Stimulated activated CD4-positive, alpha-beta T cell treated with anti-CD3 and anti-CD28 coated beads, Interleukin-12 subunit alpha, Interleukin-12 subunit beta, amount 100 ng/mL, for 4 hours (primary cell): ENCODE data around the gene SRF.

Experiments
- DNase-seq: peaks from one replicate; pipeline ENCODE4 v3.0.0-alpha.2; 2020

SRF gene

DNA sequence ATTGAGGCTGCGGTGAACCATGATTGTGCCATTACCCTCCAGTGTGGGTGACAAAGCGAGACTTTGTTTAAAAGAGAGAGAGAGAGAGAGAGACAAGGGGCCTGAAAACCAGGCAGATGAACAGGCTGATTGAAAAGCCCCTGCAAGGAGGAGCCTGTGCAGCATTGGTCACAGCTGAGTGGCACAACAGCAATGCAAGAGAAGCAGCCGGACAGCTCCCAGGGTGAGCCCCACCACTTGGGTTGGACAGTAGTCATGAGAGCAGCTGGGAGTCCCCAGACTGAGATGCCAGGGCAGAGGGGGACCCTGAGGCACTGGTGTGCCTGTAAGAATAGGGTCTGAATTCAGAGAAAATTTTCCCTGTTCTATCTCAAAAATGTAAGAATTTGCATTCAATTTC is 48.0 kb downstream of the SRF start:
- no peak for DNase-seq

DNA sequence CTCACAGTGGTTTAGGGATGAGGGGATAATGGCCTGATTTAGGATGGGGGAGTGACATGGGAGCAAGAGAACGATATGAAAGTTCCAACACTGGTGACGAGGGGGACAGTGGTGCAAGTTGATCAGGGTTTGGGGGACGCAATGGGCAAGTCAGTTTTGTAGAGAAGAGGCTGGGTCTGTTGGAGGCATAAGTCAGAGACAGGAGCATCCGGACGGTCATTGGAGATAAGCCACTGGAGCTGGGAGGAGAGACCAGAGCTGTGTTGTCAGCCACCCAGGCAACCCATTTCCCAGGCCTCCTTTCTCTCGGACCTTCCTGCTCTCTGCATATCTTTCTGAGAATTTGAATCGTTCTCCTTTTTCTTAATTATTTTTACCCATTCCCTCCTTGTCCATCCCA is 48.7 kb downstream of the SRF start:
- DNase-seq: no peak

DNA sequence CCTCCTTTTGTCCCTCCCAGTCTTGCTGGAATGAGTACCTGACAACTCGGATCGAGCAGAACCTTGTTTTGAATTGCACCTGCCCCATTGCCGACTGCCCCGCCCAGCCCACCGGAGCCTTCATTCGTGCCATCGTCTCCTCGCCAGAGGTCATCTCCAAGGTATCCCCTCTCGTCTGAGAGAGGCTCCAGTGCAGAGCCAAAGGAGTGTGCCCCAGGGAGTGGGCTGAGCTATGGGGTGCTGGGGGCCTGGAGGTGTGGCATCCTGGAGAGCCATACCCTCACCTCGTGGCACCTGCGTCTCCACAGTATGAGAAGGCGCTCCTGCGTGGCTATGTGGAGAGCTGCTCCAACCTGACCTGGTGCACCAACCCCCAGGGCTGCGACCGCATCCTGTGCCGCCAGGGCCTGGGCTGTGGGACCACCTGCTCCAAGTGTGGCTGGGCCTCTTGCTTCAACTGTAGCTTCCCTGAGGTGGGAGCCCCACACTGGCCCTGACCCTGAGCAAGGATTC is 49.4 kb downstream of the SRF start:
- no peak for DNase-seq

DNA sequence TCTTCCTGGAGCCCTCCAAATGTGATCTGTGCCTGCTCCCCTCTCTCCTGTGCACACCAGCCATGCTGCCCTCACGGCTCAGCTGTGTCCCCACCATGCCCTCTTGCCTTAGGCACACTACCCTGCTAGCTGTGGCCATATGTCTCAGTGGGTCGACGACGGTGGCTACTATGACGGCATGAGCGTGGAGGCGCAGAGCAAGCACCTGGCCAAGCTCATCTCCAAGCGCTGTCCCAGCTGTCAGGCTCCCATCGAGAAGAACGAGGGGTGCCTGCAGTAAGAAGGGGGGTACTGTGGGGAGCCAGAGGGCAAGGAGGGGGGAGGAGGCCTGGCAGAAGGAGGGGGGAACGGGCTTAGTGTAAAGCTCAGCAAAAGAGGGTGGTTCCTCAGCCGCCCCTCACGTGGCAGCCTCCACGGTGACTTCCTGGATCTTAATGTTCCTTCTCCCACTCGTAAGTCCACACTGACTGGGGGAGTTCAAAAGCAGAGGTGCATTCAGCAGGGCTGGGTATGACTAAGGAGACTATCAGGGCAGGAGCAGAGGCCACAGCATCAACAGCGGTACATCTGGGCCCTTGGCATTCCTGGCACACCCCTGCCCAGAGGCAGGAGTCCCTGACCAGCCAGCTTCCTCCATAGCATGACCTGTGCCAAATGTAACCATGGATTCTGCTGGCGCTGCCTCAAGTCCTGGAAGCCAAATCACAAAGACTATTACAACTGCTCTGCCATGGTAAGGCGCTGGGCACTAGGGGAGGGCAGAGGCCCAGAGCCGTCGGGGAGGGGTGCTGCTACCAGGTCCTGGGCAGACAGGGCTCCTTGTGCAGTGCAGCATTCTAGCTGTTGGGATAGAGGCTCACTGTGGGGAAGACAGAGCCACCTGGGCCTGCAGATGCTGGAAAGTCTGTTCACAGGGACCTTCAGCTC is 50.2 kb downstream of the SRF start:
- no peak for DNase-seq

DNA sequence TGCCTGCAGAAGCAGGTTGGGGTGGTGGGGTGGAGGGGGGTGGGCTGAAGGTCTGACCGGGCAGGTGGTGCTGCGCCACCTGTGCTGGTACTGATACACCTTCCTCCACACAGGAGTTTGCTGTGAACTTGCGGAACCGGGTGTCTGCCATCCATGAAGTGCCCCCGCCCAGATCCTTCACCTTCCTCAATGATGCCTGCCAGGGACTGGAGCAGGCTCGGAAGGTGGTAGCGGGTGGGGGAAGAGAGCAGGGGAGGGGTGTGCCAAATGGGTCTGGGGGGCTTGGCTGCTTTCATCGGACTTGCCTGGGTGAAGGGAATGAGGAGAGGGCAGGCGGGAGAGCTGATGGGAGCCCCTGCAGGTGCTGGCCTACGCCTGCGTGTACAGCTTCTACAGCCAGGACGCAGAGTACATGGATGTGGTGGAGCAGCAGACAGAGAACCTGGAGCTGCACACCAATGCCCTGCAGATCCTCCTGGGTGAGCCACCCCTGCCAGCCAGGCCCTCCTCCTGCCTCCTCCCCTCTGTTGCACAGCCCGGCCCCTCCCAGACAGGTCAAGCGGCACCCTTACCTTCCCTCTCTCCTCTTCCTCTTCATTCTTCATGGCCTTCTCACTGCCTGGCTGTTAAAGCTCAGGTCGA is 51.5 kb downstream of the SRF start:
- DNase-seq: no peak

DNA sequence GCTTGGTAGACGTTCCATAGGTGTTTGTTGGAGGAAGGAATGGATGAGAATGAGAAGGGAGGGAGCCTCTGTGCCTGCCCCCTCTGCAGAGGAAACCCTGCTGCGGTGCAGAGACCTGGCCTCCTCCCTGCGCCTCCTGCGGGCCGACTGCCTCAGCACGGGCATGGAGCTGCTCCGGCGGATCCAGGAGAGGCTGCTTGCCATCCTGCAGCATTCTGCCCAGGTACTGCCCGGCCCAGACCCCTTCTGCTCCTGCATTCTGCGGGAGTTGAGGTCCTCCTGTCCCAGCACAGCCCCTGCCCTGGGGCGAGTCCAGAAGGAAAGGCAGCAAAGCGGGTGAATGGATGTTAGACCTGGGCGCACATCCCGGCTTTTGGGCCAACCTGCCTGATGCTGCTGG is 52.1 kb downstream of the SRF start:
- no peak for DNase-seq

DNA sequence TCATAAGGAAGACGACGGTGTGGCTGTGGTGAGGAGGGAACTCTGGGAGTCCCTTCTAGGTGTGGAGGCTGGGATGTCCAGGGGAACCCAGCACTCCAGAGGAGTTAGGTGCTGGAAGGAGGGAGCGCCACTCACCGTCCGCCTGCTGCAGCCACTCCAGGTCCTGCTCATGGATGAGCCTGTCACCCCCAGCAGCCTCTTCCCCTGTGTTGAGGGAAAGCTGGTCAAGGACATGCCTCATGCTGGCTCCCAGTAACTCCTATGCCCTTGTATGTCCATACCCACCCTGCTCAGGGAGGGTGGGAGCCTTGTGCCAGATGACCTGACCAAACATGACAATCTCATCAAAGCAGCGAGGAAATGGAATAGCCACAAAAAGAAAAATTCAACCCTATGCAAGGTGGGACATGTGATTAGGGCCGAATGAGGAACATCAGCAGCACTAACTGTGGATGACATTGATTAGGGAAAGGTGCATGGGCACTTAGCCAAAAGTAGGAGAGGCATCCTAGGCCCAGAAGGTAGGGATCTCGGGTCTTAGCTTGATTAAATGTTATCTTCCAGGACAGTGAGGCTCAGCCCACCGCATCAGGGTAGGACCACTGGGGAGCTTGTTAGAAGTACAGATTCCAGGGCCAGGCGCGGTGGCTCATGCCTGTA is 55.3 kb downstream of the SRF start:
- no peak for DNase-seq

DNA sequence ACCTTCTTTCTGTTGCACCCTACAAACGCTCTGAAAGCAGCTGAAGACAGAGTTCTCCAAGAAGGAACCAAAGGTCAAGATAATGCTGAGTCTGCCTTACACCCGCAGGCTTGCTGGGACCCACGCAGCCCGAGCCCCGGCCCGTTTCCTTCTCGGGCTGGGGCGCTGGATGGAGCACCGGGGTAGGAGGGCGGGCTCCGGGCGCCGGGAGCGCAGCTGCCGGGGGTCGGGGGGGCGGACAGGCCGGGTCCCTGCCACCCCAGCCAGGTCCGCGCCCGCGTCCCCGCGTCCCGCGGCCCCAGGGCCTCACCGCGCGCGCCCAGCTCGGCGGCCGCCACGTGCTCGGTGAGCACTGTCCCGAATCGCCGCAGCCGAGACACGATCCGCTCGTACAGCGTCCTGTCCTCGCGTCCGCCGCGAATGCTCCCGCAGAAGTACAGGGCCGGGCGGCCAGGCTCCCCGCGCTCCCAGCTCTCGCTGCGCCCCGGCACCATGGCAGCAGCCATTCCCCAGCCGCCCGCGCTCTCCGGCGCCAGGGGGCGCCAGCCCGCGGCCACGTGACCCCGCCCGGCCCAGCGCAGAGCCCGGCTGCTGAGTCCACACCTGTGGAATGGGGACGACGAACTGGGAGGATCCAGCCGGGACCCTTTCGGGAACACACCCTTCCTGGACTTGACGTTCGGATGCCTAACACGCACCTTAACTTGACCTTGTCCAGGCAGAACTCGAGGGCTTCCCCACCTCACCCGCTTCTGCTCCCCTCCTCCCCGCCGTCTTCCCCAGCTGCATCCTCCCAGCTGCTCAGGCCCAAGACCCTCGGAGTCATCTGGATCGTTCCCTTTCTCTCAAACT is 58.1 kb downstream of the SRF start, which contains the start of gene DNPH1:
Gene DNPH1, minus strand, starts transcription at position 531 of the 852 bp plus-strand sequence. Its CDS starts 25 bp downstream, at position 506.
- DNase-seq: peak; percentile 82

DNA sequence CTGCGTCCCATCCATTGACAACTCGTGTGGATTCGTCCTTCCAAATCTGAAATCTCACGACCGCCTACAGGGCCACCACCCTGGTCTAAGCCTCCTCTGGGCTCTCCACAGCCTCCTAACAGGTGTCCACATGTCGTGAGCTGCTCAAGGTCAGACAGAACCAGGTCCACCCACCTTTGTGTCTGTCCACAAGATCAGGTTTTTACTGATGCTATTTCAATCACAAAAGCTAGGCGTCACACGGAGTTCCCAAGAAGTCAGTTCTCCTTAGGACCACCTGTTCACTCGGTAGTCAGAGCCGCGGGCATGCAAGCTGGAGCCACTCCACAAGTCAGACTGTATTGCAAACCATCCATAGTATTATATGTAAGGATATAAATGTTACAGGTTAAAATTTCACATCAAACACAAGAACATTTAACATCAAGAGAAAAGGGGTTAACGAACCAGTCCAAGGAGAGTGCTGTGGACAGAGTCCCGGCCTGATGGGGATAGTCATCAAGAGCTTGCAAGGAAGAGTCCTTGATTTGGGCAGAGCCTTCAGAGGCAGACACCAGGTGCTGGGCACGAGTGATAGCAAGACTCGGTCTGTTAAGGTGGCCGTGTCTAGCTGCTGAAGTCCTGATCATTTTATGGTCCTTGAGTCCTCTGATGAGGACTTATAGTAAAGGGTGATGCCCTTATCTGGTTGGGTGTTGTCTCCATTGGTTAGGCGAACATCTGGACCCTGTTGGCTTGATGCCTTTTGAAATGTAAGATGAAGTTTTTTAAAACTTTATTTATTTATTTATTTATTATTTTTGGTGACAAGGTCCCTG is 58.9 kb downstream of the SRF start:
- no peak for DNase-seq

DNA sequence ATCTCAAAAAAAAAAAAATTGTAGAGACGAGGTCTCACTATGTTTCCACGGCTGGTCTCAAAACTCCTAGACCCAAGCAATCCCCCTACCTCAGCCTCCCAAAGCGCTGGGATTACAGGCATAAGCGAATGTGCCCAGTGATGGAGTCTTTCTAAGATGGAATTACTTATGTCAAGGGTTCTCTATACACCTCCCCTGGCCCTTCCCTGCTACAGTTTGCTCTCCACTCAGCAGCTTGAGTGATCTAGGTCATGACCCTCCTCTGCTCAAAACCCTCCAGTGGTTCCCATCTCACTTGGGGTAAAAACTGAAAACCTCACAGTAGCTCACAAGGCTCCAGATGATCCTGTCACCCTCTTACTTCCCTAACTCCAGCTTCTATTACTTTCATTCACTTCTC is 60.0 kb downstream of the SRF start:
- DNase-seq: no peak
